Ovary (tissue), 9 donors: Measurements from ENCODE around the gene FBXL20. TPM values are rescaled to one million over a fixed set of nuclear protein-coding genes. Genes with fewer than 3 reads are reported as not detected.
A peak's percentile ranks its signal among the peaks of the same experiment; 100 is the strongest.

ENCODE experiments used
- DNase-seq, 5 donors: peaks; one replicate each; pipeline ENCODE4 v3.0.0-alpha.2; 2019 to 2020
- H3K27ac ChIP-seq, 2 donors: fragments of 200-600 bp; one replicate each; pipeline versions ENCODE4 v1.5.1 to v1.8.0; 2019 to 2022
- H3K27me3 ChIP-seq: fragments of 200-600 bp; one replicate; pipeline ENCODE4 v1.8.0; 2022
- H3K36me3 ChIP-seq: fragments of 200-600 bp; sonication (generic); one replicate; pipeline ENCODE4 v1.5.1; 2019
- H3K4me1 ChIP-seq: one replicate; pipeline ENCODE4 v1.8.1; 2013; ENCODE audit warnings: mild to moderate bottlenecking, moderate library complexity; ENCODE audit not compliant: insufficient read depth
- H3K4me3 ChIP-seq: fragments of 200-600 bp; sonication (generic); one replicate; pipeline ENCODE4 v1.5.1; 2017
- H3K9me3 ChIP-seq, 2 donors: fragments of 200-600 bp in 1 of 2; sonication (generic) in 1 of 2; one replicate each; pipeline versions ENCODE4 v1.5.1 to v1.8.1; 2013 to 2019; ENCODE audit warnings: mild to moderate bottlenecking in 1 of 2, moderate library complexity in 1 of 2
- CTCF ChIP-seq, 3 donors: fragments of 450-650 bp in 2 of 3; fragments of 200-600 bp in 1 of 3; IDR thresholded peaks; one replicate each; pipeline versions ENCODE4 v1.5.1 to v1.8.0; 2016 to 2022; ENCODE audit warnings: antibody characterized with exemption in 3 of 3, mild to moderate bottlenecking in 1 of 3
- EP300 ChIP-seq: sonication (generic); formaldehyde crosslinking; IDR thresholded peaks from one replicate; pipeline ENCODE4 v1.6.1; 2017; ENCODE audit warnings: antibody characterized with exemption
- POLR2A ChIP-seq: fragments of 450-650 bp; IDR thresholded peaks from one replicate; pipeline ENCODE4 v1.6.1; 2017; ENCODE audit warnings: antibody characterized with exemption, mild to moderate bottlenecking, moderate library complexity
- WGBS, 3 donors: extraction: QIAGEN DNeasy Blood & Tissue Kit in 1 of 3; methylation state at CpG; one replicate each; pipeline versions ENCODE4 v1.1.5 to v1.1.7; 2013 to 2017; 5-methylcytosine and 5-hydroxymethylcytosine counted together
- intact Hi-C, 4 donors: fragments of 100-400 bp; cut with DNase I; formaldehyde crosslinking; loops; one replicate each; pipeline versions ENCODE4 v1.11.0 to v1.15.1; 2022 to 2023
- polyA plus RNA-seq, 2 donors: library from polyadenylated mRNA; stranded (reverse); fragments of 200-250 nt in 1 of 2; fragments of 350-450 nt in 1 of 2; fragmentation: Illumina TruSeq in 1 of 2; extraction: RNeasy Lipid Tissue Mini Kit (QIAGEN cat#74804) in 1 of 2; gene quantifications; one replicate each; pipeline ENCODE4 v1.2.3, GENCODE V29; 2013 to 2014
- total RNA-seq, 7 donors: library from RNA; depleted of rRNA in 2 of 7; stranded (reverse); fragments of >200 nt in 2 of 7; fragmentation: NEBNext Ultra II Directional in 3 of 7; extraction: Animal tissue kit (Norgen Biotek cat#: 25700) in 3 of 7; gene quantifications; one replicate each; pipeline versions ENCODE4 v1.1.0 to v1.2.4, GENCODE V29; 2016 to 2023
- donor health status: DM: no; HTN: no; CAD: no; lungs with moderate emphysema.
- donor health status: DM: no; HTN: no; CAD: no.
- donor health status: Bipolar disorder and iron deficiency.
- donor health status: DM: yes; HTN: yes; CAD: no.
- donor health status: DM: no; HTN: no; CAD: no.
- donor health status: DM: yes; HTN: yes; CAD: no.

FBXL20 gene
- total and polyA plus RNA-seq, 9 donors, result 4.7 to 25.2 (median 16.6) TPM

GRCh38 chr17:39235555-39236449 lies 165.6 kb downstream of the FBXL20 start:
- no peaks in the 10 kb centered on the region for H3K36me3 ChIP-seq
- 14 to 20% (median 18%) methylated on average over 17 to 18 of the region's 18 CpGs for WGBS, 3 donors
- no peaks in the 10 kb centered on the region for H3K27me3 ChIP-seq
- no peak overlapping the region for H3K27ac ChIP-seq
- H3K9me3 ChIP-seq, result no peaks in the 10 kb centered on the region
- no peak overlapping the region for H3K4me3 ChIP-seq
- no peaks in the 10 kb centered on the region for H3K4me1 ChIP-seq
- no peak for TF ChIP-seq POLR2A
- TF ChIP-seq CTCF (IDR thresholded peaks at IDR 0.05), result peak in 1 of 3 donors; percentile 14
- intact Hi-C loops, result loop anchor here in 2 of 4 donors (10.0 kb wide), 2 partner anchors 71 to 251 kb away; partner anchors contain the start of gene ARL5C (in 1 of the 2)
- peak in 1 of 5 donors; percentile 16 for DNase-seq

- H3K9me3 ChIP-seq, result no peaks in the 10 kb centered on the region
- H3K36me3 ChIP-seq, result no peaks in the 10 kb centered on the region
- H3K4me3 ChIP-seq, result no peak overlapping the region
- peak in 1 of 5 donors; percentile 59 for DNase-seq
- TF ChIP-seq EP300 (no peak), CTCF (IDR thresholded peaks at IDR 0.05) (peak in 2 of 3 donors; percentile 53 to 57), POLR2A (no peak)
- peak overlapping the region in 1 of 2 donors; percentile 10 for H3K27ac ChIP-seq
- H3K4me1 ChIP-seq, result no peaks in the 10 kb centered on the region
- no peaks in the 10 kb centered on the region for H3K27me3 ChIP-seq
- WGBS, 3 donors, result 7 to 10% (median 8%) methylated on average over 22 of the region's 22 CpGs
- intact Hi-C loops, result loop anchor here in 2 of 4 donors (10.0 kb wide), 2 partner anchors 67 to 247 kb away; partner anchors contain the start of gene ARL5C (in 1 of the 2)
These were observed 169.6 kb downstream of the FBXL20 start for GRCh38 chr17:39231591-39232551.

GRCh38 chr17:39231091-39231561 lies 170.3 kb downstream of the FBXL20 start:
- intact Hi-C loops, result loop anchor here in 2 of 4 donors (10.0 kb wide), 2 partner anchors 66 to 246 kb away; partner anchors contain the start of gene ARL5C (in 1 of the 2)
- Histone ChIP-seq H3K9me3 (no peaks in the 10 kb centered on the region), H3K36me3 (no peaks in the 10 kb centered on the region), H3K4me1 (no peaks in the 10 kb centered on the region), H3K27me3 (no peaks in the 10 kb centered on the region), H3K4me3 (no peak overlapping the region), H3K27ac (peak overlapping the region in 1 of 2 donors; percentile 10)
- TF ChIP-seq CTCF (IDR thresholded peaks at IDR 0.05), result no peak
- no peak for TF ChIP-seq EP300
- no peak for TF ChIP-seq POLR2A
- DNase-seq, result no peak
- 43 to 55% (median 44%) methylated on average over 9 to 10 of the region's 10 CpGs for WGBS, 3 donors

GRCh38 chr17:39230361-39230760 lies 171.1 kb downstream of the FBXL20 start:
- TF ChIP-seq CTCF (IDR thresholded peaks at IDR 0.05), result no peak
- TF ChIP-seq POLR2A, result no peak
- no peak for TF ChIP-seq EP300
- no peak for DNase-seq
- Histone ChIP-seq H3K4me3 (no peak overlapping the region), H3K27me3 (no peaks in the 10 kb centered on the region), H3K4me1 (peaks cover 2% of the 10 kb centered on the region), H3K9me3 (no peaks in the 10 kb centered on the region), H3K27ac (no peak overlapping the region), H3K36me3 (no peaks in the 10 kb centered on the region)
- intact Hi-C loops, result loop anchor here in 2 of 4 donors (10.0 kb wide), 2 partner anchors 66 to 246 kb away; partner anchors contain the start of gene ARL5C (in 1 of the 2)
- 66 to 90% (median 68%) methylated on average over 1 of the region's 1 CpG for WGBS, 3 donors
